HUES64 (cell line): ENCODE results near the gene SNRPF.

Experiments used
- H3K27ac ChIP-seq: 2 replicates; pipeline ENCODE4 v1.7.0; 2013; ENCODE audit warnings: low read depth, low read length, inconsistent platforms
- H3K27me3 ChIP-seq: 2 replicates; pipeline ENCODE4 v1.6.1; 2013; ENCODE audit warnings: mild to moderate bottlenecking, low read length; ENCODE audit not compliant: insufficient read depth
- H3K36me3 ChIP-seq: 2 replicates; pipeline ENCODE4 v1.6.1; 2013; ENCODE audit warnings: mild to moderate bottlenecking, low read length; ENCODE audit not compliant: insufficient read depth
- H3K4me1 ChIP-seq: 2 replicates; pipeline ENCODE4 v1.6.1; 2013; ENCODE audit warnings: mild to moderate bottlenecking, low read length, moderate library complexity; ENCODE audit not compliant: insufficient read depth
- H3K4me3 ChIP-seq: 2 replicates; pipeline ENCODE4 v1.5.1; 2013; ENCODE audit warnings: mild to moderate bottlenecking, low read length, moderate library complexity
- H3K9ac ChIP-seq: 2 replicates; pipeline ENCODE4 v1.6.1; 2013; ENCODE audit warnings: mild to moderate bottlenecking, low read depth, low read length
- H3K9me3 ChIP-seq: 2 replicates; pipeline ENCODE4 v1.6.1; 2013; ENCODE audit warnings: low read depth, low read length; ENCODE audit not compliant: insufficient read depth
- WGBS: fragments of 150-250, 120-280 bp; methylation state at CpG from one replicate; pipeline ENCODE4 v1.1.7; 2013; ENCODE audit warnings: missing lambda C conversion rate; 5-methylcytosine and 5-hydroxymethylcytosine counted together

SNRPF gene

GRCh38 chr12:95859947-95860850, 1.4 kb downstream of the SNRPF start:
- Histone ChIP-seq H3K27ac (no peak overlapping the region), H3K4me3 (peak overlapping the region; percentile 97), H3K27me3 (no peaks in the 10 kb centered on the region), H3K36me3 (peaks cover 46% of the 10 kb centered on the region), H3K4me1 (peaks cover 11% of the 10 kb centered on the region), H3K9me3 (peaks cover 13% of the 10 kb centered on the region), H3K9ac (peak overlapping the region; percentile 96; the same call in 1 of the 2 replicates)
- WGBS: 74% methylated on average over 10 of the region's 10 CpGs

GRCh38 chr12:95862038-95862437, 3.3 kb downstream of the SNRPF start:
- Histone ChIP-seq H3K9me3 (peaks cover 13% of the 10 kb centered on the region), H3K36me3 (peaks cover 64% of the 10 kb centered on the region), H3K27ac (no peak overlapping the region), H3K27me3 (no peaks in the 10 kb centered on the region), H3K4me3 (no peak overlapping the region), H3K9ac (no peak overlapping the region), H3K4me1 (peaks cover 9% of the 10 kb centered on the region)
- WGBS: 99% methylated on average over 2 of the region's 3 CpGs

GRCh38 chr12:95863337-95863736, 4.6 kb downstream of the SNRPF start:
- peaks cover 5% of the 10 kb centered on the region; the same call in 1 of the 2 replicates for H3K4me1 ChIP-seq
- H3K9ac ChIP-seq: no peak overlapping the region
- H3K27ac ChIP-seq: no peak overlapping the region
- H3K4me3 ChIP-seq: no peak overlapping the region
- H3K36me3 ChIP-seq: peaks cover 77% of the 10 kb centered on the region
- no peaks in the 10 kb centered on the region for H3K27me3 ChIP-seq
- peaks cover 13% of the 10 kb centered on the region for H3K9me3 ChIP-seq

- Histone ChIP-seq H3K4me3 (no peak overlapping the region), H3K27me3 (no peaks in the 10 kb centered on the region), H3K36me3 (peaks cover 31% of the 10 kb centered on the region), H3K27ac (no peak overlapping the region), H3K9ac (no peak overlapping the region), H3K9me3 (no peaks in the 10 kb centered on the region), H3K4me1 (peaks cover 15% of the 10 kb centered on the region)
- 93% methylated on average over 4 of the region's 4 CpGs for WGBS
These were observed 12.1 kb downstream of the SNRPF start for GRCh38 chr12:95870897-95871296.

GRCh38 chr12:95874452-95874851, 15.7 kb downstream of the SNRPF start:
- 87% methylated on average over 4 of the region's 4 CpGs for whole genome bisulfite sequencing
- Histone ChIP-seq H3K27me3 (no peaks in the 10 kb centered on the region), H3K9me3 (peaks cover 13% of the 10 kb centered on the region), H3K4me3 (no peak overlapping the region), H3K36me3 (no peaks in the 10 kb centered on the region; the same call in 1 of the 2 replicates), H3K27ac (0 out of 2 replicates have a peak overlapping the region, but pooled peaks have one; percentile 17), H3K4me1 (peaks cover 15% of the 10 kb centered on the region), H3K9ac (no peak overlapping the region)

GRCh38 chr12:95877622-95878021, 18.9 kb downstream of the SNRPF start:
- Histone ChIP-seq H3K27ac (no peak overlapping the region), H3K36me3 (no peaks in the 10 kb centered on the region), H3K9ac (no peak overlapping the region), H3K27me3 (no peaks in the 10 kb centered on the region), H3K4me1 (peaks cover 15% of the 10 kb centered on the region), H3K9me3 (peaks cover 13% of the 10 kb centered on the region), H3K4me3 (no peak overlapping the region)
- 66% methylated on average over 2 of the region's 2 CpGs for WGBS

- H3K27me3 ChIP-seq: no peaks in the 10 kb centered on the region
- no peaks in the 10 kb centered on the region for H3K4me1 ChIP-seq
- H3K36me3 ChIP-seq: no peaks in the 10 kb centered on the region
- H3K27ac ChIP-seq: no peak overlapping the region
- H3K9ac ChIP-seq: no peak overlapping the region
- WGBS: 92% methylated on average over 1 of the region's 1 CpG
- H3K4me3 ChIP-seq: no peak overlapping the region
- peaks cover 24% of the 10 kb centered on the region for H3K9me3 ChIP-seq
These were observed 22.1 kb downstream of the SNRPF start for GRCh38 chr12:95880895-95881294.

GRCh38 chr12:95881331-95881955, 22.7 kb downstream of the SNRPF start:
- Histone ChIP-seq H3K27me3 (no peaks in the 10 kb centered on the region), H3K4me3 (no peak overlapping the region), H3K36me3 (no peaks in the 10 kb centered on the region), H3K27ac (no peak overlapping the region), H3K9ac (no peak overlapping the region), H3K9me3 (peaks cover 21% of the 10 kb centered on the region), H3K4me1 (no peaks in the 10 kb centered on the region)
- WGBS: 84% methylated on average over 3 of the region's 3 CpGs

GRCh38 chr12:95882080-95882479, 23.3 kb downstream of the SNRPF start:
- Histone ChIP-seq H3K9me3 (peaks cover 18% of the 10 kb centered on the region), H3K36me3 (no peaks in the 10 kb centered on the region), H3K4me3 (no peak overlapping the region), H3K27me3 (no peaks in the 10 kb centered on the region), H3K27ac (no peak overlapping the region), H3K9ac (no peak overlapping the region), H3K4me1 (no peaks in the 10 kb centered on the region)
- WGBS: 62% methylated on average over 1 of the region's 1 CpG

GRCh38 chr12:95882873-95883272, 24.1 kb downstream of the SNRPF start:
- Histone ChIP-seq H3K4me3 (no peak overlapping the region), H3K9me3 (peaks cover 12% of the 10 kb centered on the region; the same call in 1 of the 2 replicates), H3K4me1 (no peaks in the 10 kb centered on the region), H3K27ac (no peak overlapping the region), H3K9ac (no peak overlapping the region), H3K27me3 (no peaks in the 10 kb centered on the region), H3K36me3 (no peaks in the 10 kb centered on the region)
- 91% methylated on average over 4 of the region's 4 CpGs for WGBS

GRCh38 chr12:95884998-95885397, 26.2 kb downstream of the SNRPF start:
- Histone ChIP-seq H3K27ac (no peak overlapping the region), H3K9ac (no peak overlapping the region), H3K27me3 (no peaks in the 10 kb centered on the region), H3K4me3 (no peak overlapping the region), H3K9me3 (peaks cover 10% of the 10 kb centered on the region; the same call in 1 of the 2 replicates), H3K4me1 (no peaks in the 10 kb centered on the region), H3K36me3 (no peaks in the 10 kb centered on the region)
- WGBS: 93% methylated on average over 3 of the region's 3 CpGs
